SJCRH30 (cell line): ENCODE data around the gene OSCP1. TPM values are rescaled to one million over a fixed set of nuclear protein-coding genes. Genes with fewer than 3 reads are reported as not detected.

ENCODE experiments used
- DNase-seq, 2 experiments: peaks; one replicate each; pipeline ENCODE4 v3.0.0-alpha.2; 2015 to 2020
- H3K27ac ChIP-seq: fragments of 250-450 bp; sonication (Bioruptor Pico); 2 replicates; pipeline ENCODE4 v1.5.1; 2020; ENCODE audit warnings: mild to moderate bottlenecking, moderate library complexity
- H3K27me3 ChIP-seq: fragments of 250-450 bp; sonication (Bioruptor Pico); 2 replicates; pipeline ENCODE4 v1.5.1; 2020; ENCODE audit warnings: mild to moderate bottlenecking, moderate library complexity
- H3K36me3 ChIP-seq: fragments of 250-450 bp; sonication (Bioruptor Pico); 2 replicates; pipeline ENCODE4 v1.5.1; 2020; ENCODE audit warnings: mild to moderate bottlenecking, moderate library complexity
- H3K4me1 ChIP-seq: fragments of 250-450 bp; sonication (Bioruptor Pico); 2 replicates; pipeline ENCODE4 v1.5.1; 2020; ENCODE audit warnings: mild to moderate bottlenecking, moderate library complexity
- H3K4me3 ChIP-seq: fragments of 250-450 bp; sonication (Bioruptor Pico); 2 replicates; pipeline ENCODE4 v1.5.1; 2020; ENCODE audit warnings: mild to moderate bottlenecking, moderate library complexity
- H3K9me3 ChIP-seq: fragments of 250-450 bp; sonication (Bioruptor Pico); replicated peaks from 2 replicates; pipeline ENCODE4 v1.5.1; 2020; ENCODE audit warnings: mild to moderate bottlenecking, moderate library complexity
- total RNA-seq: library from RNA; depleted of rRNA; stranded (reverse); fragments of >200 nt; shearing (Covaris generic); gene quantifications from 2 replicates; pipeline ENCODE4 v1.2.3, GENCODE V29; 2014; rRNA removed

OSCP1 gene
- total RNA-seq, 1 experiment from 2014 or later, result 0.71 TPM

DNA sequence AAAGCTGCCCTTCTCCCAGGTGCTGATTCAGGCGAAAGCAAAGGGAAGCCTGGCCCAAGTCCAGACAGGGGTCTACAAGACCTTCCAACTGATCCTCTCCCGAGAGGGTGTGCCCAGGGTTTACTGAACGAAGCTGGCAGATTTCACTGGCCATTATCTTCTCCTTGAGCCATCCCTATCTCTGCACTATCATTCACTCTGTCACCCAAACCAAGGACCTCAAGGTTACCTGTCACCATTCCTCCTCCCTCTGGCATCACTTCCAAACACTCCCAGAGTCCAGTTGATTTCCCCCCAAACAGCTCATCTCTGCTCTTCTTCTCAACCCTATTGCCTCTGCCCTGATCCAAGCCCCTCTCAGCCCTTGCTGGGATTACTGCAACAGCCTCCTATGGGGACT, 69.5 kb downstream of the OSCP1 start:
- no peaks in the 10 kb centered on the region for H3K9me3 ChIP-seq
- no peaks in the 10 kb centered on the region for H3K27me3 ChIP-seq
- no peaks in the 10 kb centered on the region; the same call in 1 of the 2 replicates for H3K4me1 ChIP-seq
- H3K27ac ChIP-seq, result no peak overlapping the region
- no peaks in the 10 kb centered on the region for H3K36me3 ChIP-seq
- no peak overlapping the region for H3K4me3 ChIP-seq
- no peak for DNase-seq

DNA sequence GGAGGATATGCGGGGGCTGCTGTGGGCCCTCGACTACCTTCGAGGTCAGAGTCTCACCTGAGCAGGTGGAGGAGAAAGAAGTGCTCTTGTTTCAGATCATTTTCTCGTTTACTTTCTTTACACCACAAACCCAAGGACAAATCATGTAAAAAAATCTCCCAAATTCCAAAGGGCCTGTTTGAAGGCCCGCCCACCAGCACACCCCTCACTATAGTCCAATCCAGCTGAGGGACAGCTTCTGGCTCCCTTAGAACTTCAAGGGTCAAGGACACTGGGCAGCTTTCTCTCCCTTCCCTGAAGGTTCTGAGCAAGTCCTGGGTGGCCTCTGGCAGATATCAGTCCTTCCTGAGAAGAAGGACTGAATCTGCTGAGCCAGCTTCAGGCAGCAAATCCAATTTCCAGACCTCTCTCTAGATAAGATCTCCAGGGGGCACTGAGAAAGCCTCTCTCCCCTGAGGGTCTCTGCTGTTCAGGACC, 70.1 kb downstream of the OSCP1 start:
- Histone ChIP-seq H3K36me3 (no peaks in the 10 kb centered on the region), H3K27ac (no peak overlapping the region), H3K9me3 (no peaks in the 10 kb centered on the region), H3K27me3 (no peaks in the 10 kb centered on the region), H3K4me1 (peaks cover under 1% of the 10 kb centered on the region), H3K4me3 (no peak overlapping the region)
- DNase-seq, result no peak

DNA sequence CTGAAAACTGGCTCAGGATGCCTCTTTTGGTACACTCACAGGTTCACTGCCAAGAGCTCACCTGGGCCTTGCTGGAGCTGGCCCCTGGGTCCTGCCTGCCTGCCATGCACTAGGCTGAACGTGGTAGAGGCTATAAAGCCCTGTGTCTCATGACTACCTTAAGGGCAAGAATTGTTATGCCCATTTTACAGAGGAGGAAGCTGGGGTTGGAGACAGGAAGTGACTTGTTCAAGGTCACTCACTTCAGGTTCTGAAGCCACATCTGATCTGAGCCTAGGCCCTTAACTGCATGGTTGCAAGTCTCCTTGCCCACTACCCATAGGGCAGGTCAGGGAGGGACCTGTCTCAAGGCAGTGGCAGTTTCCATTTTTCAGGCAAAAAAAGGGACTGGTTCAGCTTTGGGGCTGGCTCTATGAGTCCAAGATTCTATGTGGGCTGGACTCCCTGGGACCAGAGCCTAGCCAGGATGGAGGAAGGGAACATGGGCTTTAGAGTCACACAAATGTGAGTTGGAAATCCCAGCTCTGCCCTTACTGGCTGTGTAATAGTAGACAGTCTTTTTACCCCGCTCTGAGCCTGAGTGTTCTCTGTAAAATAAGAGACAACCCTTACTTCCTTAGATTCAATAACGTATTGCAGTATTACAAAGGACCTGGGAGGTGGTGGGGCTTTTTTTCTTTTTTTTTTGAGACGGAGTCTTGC, 72.3 kb downstream of the OSCP1 start:
- Histone ChIP-seq H3K4me3 (no peak overlapping the region), H3K9me3 (no peaks in the 10 kb centered on the region), H3K27me3 (no peaks in the 10 kb centered on the region), H3K4me1 (peaks cover 22% of the 10 kb centered on the region), H3K36me3 (no peaks in the 10 kb centered on the region), H3K27ac (no peak overlapping the region)
- DNase-seq, result no peak

DNA sequence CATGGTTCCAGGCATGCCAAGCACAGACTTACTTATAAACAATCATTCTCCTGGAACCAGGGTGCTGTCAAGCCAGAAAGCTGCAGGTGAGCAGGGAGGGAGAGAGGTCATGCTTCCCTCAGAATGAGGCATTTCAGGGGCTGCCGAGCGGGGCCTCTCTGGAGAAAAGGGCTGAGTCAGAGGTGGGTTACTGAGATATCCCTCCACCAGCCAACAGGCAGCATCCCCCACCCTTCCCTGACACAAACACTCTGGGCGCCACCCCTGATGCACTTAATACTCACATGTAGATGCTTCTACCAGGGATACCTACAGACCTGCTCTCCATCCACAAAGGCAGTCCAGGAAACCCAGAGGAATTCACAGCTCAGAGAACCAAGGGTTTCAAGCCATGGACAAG, 77.6 kb downstream of the OSCP1 start:
- Histone ChIP-seq H3K4me3 (no peak overlapping the region), H3K27ac (no peak overlapping the region), H3K4me1 (peaks cover 27% of the 10 kb centered on the region), H3K27me3 (no peaks in the 10 kb centered on the region), H3K36me3 (no peaks in the 10 kb centered on the region), H3K9me3 (no peaks in the 10 kb centered on the region)
- no peak for DNase-seq

DNA sequence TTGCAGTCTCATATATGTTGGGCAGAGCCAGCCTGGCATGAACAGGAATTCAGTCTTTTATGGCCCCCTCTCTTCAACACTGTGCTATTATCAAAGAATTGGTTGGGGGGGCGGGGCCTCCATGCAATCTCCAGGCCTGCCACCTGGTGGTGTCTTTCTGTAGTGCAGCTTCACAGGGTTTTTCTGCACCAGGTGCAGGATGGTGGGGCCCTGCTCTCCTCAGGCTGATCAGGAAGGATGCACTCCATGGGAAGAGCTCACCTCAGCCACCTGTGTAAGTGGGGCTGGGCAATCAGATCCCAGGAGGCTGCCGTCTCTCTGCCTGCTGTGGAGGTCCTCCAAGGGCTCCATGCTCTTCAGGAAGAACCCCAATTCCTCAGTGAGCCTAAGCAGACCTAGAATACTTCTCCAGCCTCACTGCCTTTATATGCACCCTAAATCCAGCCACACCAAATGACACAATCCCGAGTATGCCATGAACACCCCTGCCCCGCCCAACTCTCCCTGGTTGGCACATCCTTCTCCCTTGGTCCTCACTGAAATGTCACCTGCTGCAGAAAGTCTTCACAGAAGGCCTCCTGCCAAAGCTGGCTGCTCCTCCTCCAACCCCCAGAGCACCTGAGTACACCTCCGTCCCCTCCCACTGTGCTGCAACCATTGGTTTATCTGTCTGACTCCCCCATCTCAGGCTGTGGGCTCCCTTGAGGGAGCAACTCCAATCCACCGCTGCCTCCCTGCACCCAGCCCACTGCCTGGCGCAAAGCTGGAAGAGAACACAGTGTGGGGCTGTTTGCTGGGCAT, 81.0 kb downstream of the OSCP1 start:
- DNase-seq, result peak; percentile 75 to 89
- Histone ChIP-seq H3K27ac (no peak overlapping the region), H3K36me3 (no peaks in the 10 kb centered on the region), H3K27me3 (no peaks in the 10 kb centered on the region), H3K9me3 (no peaks in the 10 kb centered on the region), H3K4me3 (no peak overlapping the region), H3K4me1 (peaks cover 23% of the 10 kb centered on the region)

Other genes starting within 250 kb of the OSCP1 start
- gene THRAP3, start 226.0 kb downstream of the OSCP1 start, total RNA-seq, result 103 and 131 TPM in 2 replicates
- gene SH3D21, start 144.1 kb downstream of the OSCP1 start, total RNA-seq, result 0.48 and 1.4 TPM in 2 replicates
- 5.8 and 6.9 TPM in 2 replicates for gene EVA1B, start 126.8 kb downstream of the OSCP1 start, total RNA-seq
- 30.3 and 33.7 TPM in 2 replicates for gene STK40, start 64.5 kb downstream of the OSCP1 start, total RNA-seq
- 14.6 and 15.4 TPM in 2 replicates for gene LSM10, start 52.5 kb downstream of the OSCP1 start, total RNA-seq
- gene MRPS15, start 13.9 kb upstream of the OSCP1 start, total RNA-seq, result 130 and 140 TPM in 2 replicates
- gene CSF3R, start 32.5 kb upstream of the OSCP1 start, total RNA-seq, result not detected in 2 replicates